ENCODE results near the gene CCDC154.

Gene CCDC154

GRCh38 chr16:1465567-1465915 lies 21.2 kb upstream of the CCDC154 start:
- Histone ChIP-seq H3K79me2 (peaks cover 34% of the 10 kb centered on the region), H3K27me3 (ENCODE audit: control insufficient read depth, insufficient read depth, low read length) (no peaks in the 10 kb centered on the region), H3K36me3 (ENCODE audit: control insufficient read depth, insufficient read depth, low read length) (no peaks in the 10 kb centered on the region), H3K4me1 (no peaks in the 10 kb centered on the region), H3K9me3 (ENCODE audit: control insufficient read depth, low read length) (no peaks in the 10 kb centered on the region), H2AFZ (no peak overlapping the region), H3K27ac (no peak overlapping the region), H3K9ac (no peak overlapping the region), H3K4me2 (ENCODE audit: low read length) (no peak overlapping the region), H3K4me3 (ENCODE audit: low read depth, low read length) (no peak overlapping the region)
- TF ChIP-seq, protein P1, sequence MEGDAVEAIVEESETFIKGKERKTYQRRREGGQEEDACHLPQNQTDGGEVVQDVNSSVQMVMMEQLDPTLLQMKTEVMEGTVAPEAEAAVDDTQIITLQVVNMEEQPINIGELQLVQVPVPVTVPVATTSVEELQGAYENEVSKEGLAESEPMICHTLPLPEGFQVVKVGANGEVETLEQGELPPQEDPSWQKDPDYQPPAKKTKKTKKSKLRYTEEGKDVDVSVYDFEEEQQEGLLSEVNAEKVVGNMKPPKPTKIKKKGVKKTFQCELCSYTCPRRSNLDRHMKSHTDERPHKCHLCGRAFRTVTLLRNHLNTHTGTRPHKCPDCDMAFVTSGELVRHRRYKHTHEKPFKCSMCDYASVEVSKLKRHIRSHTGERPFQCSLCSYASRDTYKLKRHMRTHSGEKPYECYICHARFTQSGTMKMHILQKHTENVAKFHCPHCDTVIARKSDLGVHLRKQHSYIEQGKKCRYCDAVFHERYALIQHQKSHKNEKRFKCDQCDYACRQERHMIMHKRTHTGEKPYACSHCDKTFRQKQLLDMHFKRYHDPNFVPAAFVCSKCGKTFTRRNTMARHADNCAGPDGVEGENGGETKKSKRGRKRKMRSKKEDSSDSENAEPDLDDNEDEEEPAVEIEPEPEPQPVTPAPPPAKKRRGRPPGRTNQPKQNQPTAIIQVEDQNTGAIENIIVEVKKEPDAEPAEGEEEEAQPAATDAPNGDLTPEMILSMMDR (IDR thresholded peaks at IDR 0.05): no peak

DNA sequence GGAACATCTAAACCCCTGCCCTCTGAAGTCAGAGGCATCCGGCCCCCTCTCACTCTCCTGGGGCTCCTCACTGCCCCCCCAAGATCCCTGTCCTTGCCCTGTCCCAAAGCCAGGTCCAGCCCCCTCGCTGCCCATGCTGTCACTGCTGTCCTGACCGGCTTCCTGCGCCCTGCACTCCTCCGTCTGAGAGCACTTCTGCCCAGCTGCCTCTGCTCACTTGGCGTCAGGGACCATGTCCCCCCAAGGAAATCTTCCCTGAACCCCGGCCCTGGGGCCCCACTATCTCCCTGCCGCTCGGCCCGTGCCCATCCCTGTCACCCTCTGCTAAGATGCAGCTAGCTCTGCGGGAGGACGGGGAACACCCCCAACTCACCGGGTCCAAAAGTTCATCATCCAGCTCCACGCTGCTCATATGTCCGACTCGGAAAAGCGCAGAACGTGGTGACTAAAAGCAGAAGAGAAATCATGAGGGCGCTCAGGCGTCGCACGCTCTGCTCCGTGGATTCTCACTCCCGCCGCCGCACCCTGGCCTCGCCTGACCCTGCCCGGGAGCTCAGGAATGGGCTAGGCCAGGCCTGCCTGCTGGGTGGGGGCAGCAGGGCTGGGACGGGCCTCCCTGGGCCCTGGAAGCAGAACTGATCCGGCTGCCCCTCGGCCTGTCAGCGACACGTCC lies 20.7 kb upstream of the CCDC154 start:
- no peaks in the 10 kb centered on the region for H3K27me3 ChIP-seq (ENCODE audit: control insufficient read depth, insufficient read depth, low read length)
- H3K4me3 ChIP-seq (ENCODE audit: low read depth, low read length): no peak overlapping the region
- H3K79me2 ChIP-seq: peaks cover 34% of the 10 kb centered on the region
- no peaks in the 10 kb centered on the region for H3K36me3 ChIP-seq (ENCODE audit: control insufficient read depth, insufficient read depth, low read length)
- H3K4me1 ChIP-seq: no peaks in the 10 kb centered on the region
- no peak overlapping the region for H3K9ac ChIP-seq
- no peak overlapping the region for H3K27ac ChIP-seq
- H3K9me3 ChIP-seq (ENCODE audit: control insufficient read depth, low read length): no peaks in the 10 kb centered on the region
- H2AFZ ChIP-seq: no peak overlapping the region
- TF ChIP-seq, protein P1 (IDR thresholded peaks at IDR 0.05): no peak
- H3K4me2 ChIP-seq (ENCODE audit: low read length): no peak overlapping the region

DNA sequence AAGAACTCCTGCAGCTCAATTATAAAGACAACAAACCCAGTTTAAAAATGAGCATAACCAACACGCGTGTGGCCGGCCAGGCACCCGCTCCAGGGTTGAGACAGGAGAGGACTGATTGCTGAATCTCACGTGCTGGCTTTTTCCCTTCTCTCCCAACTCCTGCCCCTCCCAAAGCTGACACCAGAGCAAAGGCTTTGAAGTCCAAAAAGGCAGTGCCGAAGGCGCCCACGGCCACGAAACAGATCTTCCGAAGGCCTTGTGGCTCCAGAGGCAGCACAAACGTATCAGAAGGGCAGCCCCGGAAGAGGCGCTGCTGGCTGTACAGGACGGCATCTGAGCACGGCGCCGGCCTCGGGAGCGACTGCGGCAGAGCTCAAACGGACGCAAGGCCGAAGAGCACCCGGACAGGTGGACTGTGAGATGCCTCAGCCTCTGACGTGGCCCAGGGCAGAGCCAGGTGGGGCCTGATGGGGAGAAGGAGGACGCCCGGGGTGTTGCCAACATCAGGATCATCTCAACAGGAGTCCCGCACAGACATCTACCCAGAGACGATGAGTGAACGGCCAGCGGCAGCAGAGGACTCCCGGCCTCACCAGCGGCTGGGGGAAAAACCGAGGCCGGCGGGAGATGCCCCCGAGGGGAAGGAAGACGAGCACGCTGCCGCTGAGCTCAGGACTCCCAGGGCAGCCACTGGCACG lies 20.0 kb upstream of the CCDC154 start:
- Histone ChIP-seq H3K4me3 (ENCODE audit: low read depth, low read length) (no peak overlapping the region), H3K4me1 (no peaks in the 10 kb centered on the region), H3K9me3 (ENCODE audit: control insufficient read depth, low read length) (no peaks in the 10 kb centered on the region), H3K27me3 (ENCODE audit: control insufficient read depth, insufficient read depth, low read length) (no peaks in the 10 kb centered on the region), H3K79me2 (peaks cover 32% of the 10 kb centered on the region), H3K36me3 (ENCODE audit: control insufficient read depth, insufficient read depth, low read length) (no peaks in the 10 kb centered on the region), H3K27ac (no peak overlapping the region), H3K4me2 (ENCODE audit: low read length) (no peak overlapping the region), H2AFZ (no peak overlapping the region), H3K9ac (no peak overlapping the region)
- TF ChIP-seq, protein P1 (IDR thresholded peaks at IDR 0.05): no peak

GRCh38 chr16:1461146-1461545 lies 16.8 kb upstream of the CCDC154 start:
- Histone ChIP-seq H3K4me2 (ENCODE audit: low read length) (no peak overlapping the region), H3K36me3 (ENCODE audit: control insufficient read depth, insufficient read depth, low read length) (no peaks in the 10 kb centered on the region), H3K27ac (no peak overlapping the region)

More at GRCh38 chr16:1461146-1461545, 16.8 kb upstream of the CCDC154 start:
- TF ChIP-seq, protein P1 (IDR thresholded peaks at IDR 0.05): no peak
- no peak overlapping the region for H2AFZ ChIP-seq
- H3K4me1 ChIP-seq: no peaks in the 10 kb centered on the region
- no peak overlapping the region for H3K4me3 ChIP-seq (ENCODE audit: low read depth, low read length)
- H3K27me3 ChIP-seq (ENCODE audit: control insufficient read depth, insufficient read depth, low read length): no peaks in the 10 kb centered on the region
- H3K9me3 ChIP-seq (ENCODE audit: control insufficient read depth, low read length): no peaks in the 10 kb centered on the region
- H3K9ac ChIP-seq: no peak overlapping the region
- peaks cover 12% of the 10 kb centered on the region for H3K79me2 ChIP-seq
